GM18517 (cell line): ENCODE results near the gene EIF3I.
"Not testable (repeated sequence)": the region's sequence is repeated elsewhere in the genome, so short reads cannot be mapped to it uniquely, and the experiment has no call there.

Experiments used
- ATAC-seq: cut with Tn5 transposase; IDR thresholded peaks from one replicate; pipeline ENCODE4 v1.9.1; 2021; ENCODE audit warnings: mild to moderate bottlenecking, moderate library complexity; ENCODE audit not compliant: unreplicated experiment

The EIF3I gene

GRCh38 chr1:32231843-32232432 lies 9.7 kb downstream of the EIF3I start:
- no peak for ATAC-seq

- no peak for ATAC-seq
Measured at GRCh38 chr1:32232558-32233304, 10.5 kb downstream of the EIF3I start.

GRCh38 chr1:32234792-32235191 lies 12.6 kb downstream of the EIF3I start:
- ATAC-seq, result no peak

GRCh38 chr1:32239337-32239736 lies 17.1 kb downstream of the EIF3I start:
- ATAC-seq, result no peak

- ATAC-seq, result no peak
Measured at GRCh38 chr1:32239790-32240139, 17.6 kb downstream of the EIF3I start.

- ATAC-seq, result no peak
Measured at GRCh38 chr1:32240140-32240951, 18.1 kb downstream of the EIF3I start.

GRCh38 chr1:32241001-32241763 lies 19.0 kb downstream of the EIF3I start:
- no peak for ATAC-seq

- no peak for ATAC-seq
Measured at GRCh38 chr1:32242341-32242851, 20.2 kb downstream of the EIF3I start.

- ATAC-seq, result no peak
Measured at GRCh38 chr1:32246888-32247273, 24.7 kb downstream of the EIF3I start, which contains the start of gene FAM167B. TSS of gene FAM167B (plus strand) at chr1:32247222. CDS start at chr1:32247422, 200 bp downstream.

- no peak for ATAC-seq
Measured at GRCh38 chr1:32247452-32247851, 25.2 kb downstream of the EIF3I start.

GRCh38 chr1:32247983-32248889 lies 26.0 kb downstream of the EIF3I start:
- no peak for ATAC-seq

- peak; percentile 54 for ATAC-seq
Measured at GRCh38 chr1:32249831-32250525, 27.8 kb downstream of the EIF3I start.

- no peak for ATAC-seq
Measured at GRCh38 chr1:32250893-32251716, 28.9 kb downstream of the EIF3I start, which contains the start of gene LCK. TSS of gene LCK (plus strand) at chr1:32251265. CDS start at chr1:32274330, 23,065 bp downstream.

- no peak for ATAC-seq
Measured at GRCh38 chr1:32255072-32256071, 33.2 kb downstream of the EIF3I start.

- ATAC-seq, result no peak
Measured at GRCh38 chr1:32256473-32257226, 34.4 kb downstream of the EIF3I start.

- no peak for ATAC-seq
Measured at GRCh38 chr1:32257227-32257508, 35.0 kb downstream of the EIF3I start.

GRCh38 chr1:32263236-32263593 lies 41.0 kb downstream of the EIF3I start:
- ATAC-seq, result not testable (repeated sequence)
